HG02571 (cell line): Measurements from ENCODE around the gene MLIP.
"Not testable (repeated sequence)": the region's sequence is repeated elsewhere in the genome, so short reads cannot be mapped to it uniquely, and the experiment has no call there.

ENCODE experiments used
- ATAC-seq: cut with Tn5 transposase; IDR thresholded peaks from one replicate; pipeline ENCODE4 v1.9.1; 2021; ENCODE audit warnings: mild to moderate bottlenecking, moderate library complexity; ENCODE audit not compliant: unreplicated experiment

The MLIP gene

GRCh38 chr6:54111341-54112045 is at the start of gene MLIP:
TSS of gene MLIP (plus strand) at chr6:54111443. CDS start at chr6:54111480, 37 bp downstream.
- ATAC-seq, result no peak

GRCh38 chr6:54063228-54063539 is 48.1 kb upstream of the MLIP start:
- no peak for ATAC-seq

- no peak for ATAC-seq
Measured at GRCh38 chr6:54068694-54069093, 42.5 kb upstream of the MLIP start.

GRCh38 chr6:54070025-54070424 is 41.2 kb upstream of the MLIP start:
- no peak for ATAC-seq

- no peak for ATAC-seq
Measured at GRCh38 chr6:54071821-54072340, 39.4 kb upstream of the MLIP start.

GRCh38 chr6:54072635-54073313 is 38.5 kb upstream of the MLIP start:
- ATAC-seq, result no peak

GRCh38 chr6:54073487-54073886 is 37.8 kb upstream of the MLIP start:
- no peak for ATAC-seq

- no peak for ATAC-seq
Measured at GRCh38 chr6:54074109-54074508, 37.1 kb upstream of the MLIP start.

GRCh38 chr6:54074578-54075195 is 36.6 kb upstream of the MLIP start:
- ATAC-seq, result no peak

GRCh38 chr6:54076159-54076789 is 35.0 kb upstream of the MLIP start:
- ATAC-seq, result no peak

GRCh38 chr6:54081499-54081898 is 29.7 kb upstream of the MLIP start:
- ATAC-seq, result not testable (repeated sequence)

GRCh38 chr6:54083287-54083686 is 28.0 kb upstream of the MLIP start:
- ATAC-seq, result no peak

GRCh38 chr6:54084231-54084630 is 27.0 kb upstream of the MLIP start:
- no peak for ATAC-seq

- no peak for ATAC-seq
Measured at GRCh38 chr6:54085047-54085446, 26.2 kb upstream of the MLIP start.

GRCh38 chr6:54085541-54085940 is 25.7 kb upstream of the MLIP start:
- ATAC-seq, result no peak

- no peak for ATAC-seq
Measured at GRCh38 chr6:54086439-54086838, 24.8 kb upstream of the MLIP start.

GRCh38 chr6:54087721-54088120 is 23.5 kb upstream of the MLIP start:
- no peak for ATAC-seq

- no peak for ATAC-seq
Measured at GRCh38 chr6:54093326-54093948, 17.8 kb upstream of the MLIP start.

GRCh38 chr6:54094293-54094692 is 16.9 kb upstream of the MLIP start:
- ATAC-seq, result no peak

GRCh38 chr6:54094786-54095185 is 16.5 kb upstream of the MLIP start:
- ATAC-seq, result no peak

GRCh38 chr6:54095723-54096122 is 15.5 kb upstream of the MLIP start:
- no peak for ATAC-seq
